GM10248 (cell line): Measurements from ENCODE around the gene DLG2.

Experiments
- CTCF ChIA-PET: fragments of 300-600 bp; sonication (Branson Sonifier 250); formaldehyde crosslinking; extraction: SDS; loops from one replicate; lab custom pipeline; 2021; ENCODE audit warnings: antibody characterized with exemption; lab: Yijun Ruan, JAX
- POLR2A ChIA-PET: fragments of 350-650 bp; sonication (Branson Sonifier 250); formaldehyde crosslinking; extraction: SDS; loops from one replicate; lab custom pipeline; 2020; ENCODE audit warnings: antibody characterized with exemption; lab: Yijun Ruan, JAX
- DNase-seq: peaks from one replicate; pipeline ENCODE4 v3.0.0; 2012; ENCODE audit errors: extremely low spot score
- TF ChIP-seq, protein P1 (sequence below): IDR thresholded peaks from 2 replicates; pipeline ENCODE4 v1.5.1; 2012; ENCODE audit warnings: mild to moderate bottlenecking, low read depth; ENCODE audit errors: extremely low read depth, missing control alignments, control extremely low read depth

The DLG2 gene

GRCh38 chr11:84157639-84158038 lies 1469.5 kb downstream of the DLG2 start:
- DNase-seq = no peak
- ChIA-PET POLR2A (no interaction called here), CTCF (no interaction called here)
- TF ChIP-seq, protein P1, sequence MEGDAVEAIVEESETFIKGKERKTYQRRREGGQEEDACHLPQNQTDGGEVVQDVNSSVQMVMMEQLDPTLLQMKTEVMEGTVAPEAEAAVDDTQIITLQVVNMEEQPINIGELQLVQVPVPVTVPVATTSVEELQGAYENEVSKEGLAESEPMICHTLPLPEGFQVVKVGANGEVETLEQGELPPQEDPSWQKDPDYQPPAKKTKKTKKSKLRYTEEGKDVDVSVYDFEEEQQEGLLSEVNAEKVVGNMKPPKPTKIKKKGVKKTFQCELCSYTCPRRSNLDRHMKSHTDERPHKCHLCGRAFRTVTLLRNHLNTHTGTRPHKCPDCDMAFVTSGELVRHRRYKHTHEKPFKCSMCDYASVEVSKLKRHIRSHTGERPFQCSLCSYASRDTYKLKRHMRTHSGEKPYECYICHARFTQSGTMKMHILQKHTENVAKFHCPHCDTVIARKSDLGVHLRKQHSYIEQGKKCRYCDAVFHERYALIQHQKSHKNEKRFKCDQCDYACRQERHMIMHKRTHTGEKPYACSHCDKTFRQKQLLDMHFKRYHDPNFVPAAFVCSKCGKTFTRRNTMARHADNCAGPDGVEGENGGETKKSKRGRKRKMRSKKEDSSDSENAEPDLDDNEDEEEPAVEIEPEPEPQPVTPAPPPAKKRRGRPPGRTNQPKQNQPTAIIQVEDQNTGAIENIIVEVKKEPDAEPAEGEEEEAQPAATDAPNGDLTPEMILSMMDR = no peak

GRCh38 chr11:84146826-84147225 lies 1480.3 kb downstream of the DLG2 start:
- TF ChIP-seq, protein P1 = no peak
- DNase-seq = no peak
- ChIA-PET CTCF (interaction anchor here (1.7 to 2.1 kb wide), 2 partner anchors 9 to 10 kb away, joined by 5 to 6 read pairs; no protein-coding TSS in a partner anchor), POLR2A (no interaction called here)

GRCh38 chr11:84145616-84146185 lies 1481.4 kb downstream of the DLG2 start:
- CTCF ChIA-PET = interaction anchor here (1.7 to 2.1 kb wide), 2 partner anchors 8 to 10 kb away, joined by 5 to 6 read pairs; no protein-coding TSS in a partner anchor
- POLR2A ChIA-PET = no interaction called here
- no peak for DNase-seq
- TF ChIP-seq, protein P1 = no peak

DNA sequence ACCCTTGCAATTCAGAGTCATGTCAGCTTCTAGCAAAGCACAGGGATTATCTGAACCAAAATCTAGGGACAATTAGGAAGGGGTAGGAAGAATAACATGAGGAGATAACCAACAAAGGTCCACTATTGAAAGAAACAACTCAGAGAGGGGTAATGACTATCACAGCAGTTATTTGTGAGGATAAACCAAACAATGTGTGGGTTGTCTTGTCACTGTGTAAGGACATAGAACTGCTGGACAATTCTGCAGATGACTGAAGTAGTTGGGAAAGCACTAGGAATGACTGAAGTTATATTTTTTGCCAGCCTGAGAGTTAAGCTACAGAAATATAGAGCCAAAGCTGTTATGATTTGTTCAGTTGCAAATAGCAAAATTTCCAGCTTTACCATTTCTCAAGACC lies 1482.6 kb downstream of the DLG2 start:
- DNase-seq = no peak
- ChIA-PET POLR2A (no interaction called here), CTCF (interaction anchor here (1.0 kb wide), 1 partner anchor 11 kb away, joined by 3 read pairs; no protein-coding TSS in a partner anchor)
- TF ChIP-seq, protein P1 = no peak

GRCh38 chr11:84142411-84142810 lies 1484.7 kb downstream of the DLG2 start:
- CTCF ChIA-PET = interaction anchor here (1.2 kb wide), 1 partner anchor 16 kb away, joined by 3 read pairs; no protein-coding TSS in a partner anchor
- TF ChIP-seq, protein P1 = no peak
- no peak for DNase-seq
- POLR2A ChIA-PET = no interaction called here

DNA sequence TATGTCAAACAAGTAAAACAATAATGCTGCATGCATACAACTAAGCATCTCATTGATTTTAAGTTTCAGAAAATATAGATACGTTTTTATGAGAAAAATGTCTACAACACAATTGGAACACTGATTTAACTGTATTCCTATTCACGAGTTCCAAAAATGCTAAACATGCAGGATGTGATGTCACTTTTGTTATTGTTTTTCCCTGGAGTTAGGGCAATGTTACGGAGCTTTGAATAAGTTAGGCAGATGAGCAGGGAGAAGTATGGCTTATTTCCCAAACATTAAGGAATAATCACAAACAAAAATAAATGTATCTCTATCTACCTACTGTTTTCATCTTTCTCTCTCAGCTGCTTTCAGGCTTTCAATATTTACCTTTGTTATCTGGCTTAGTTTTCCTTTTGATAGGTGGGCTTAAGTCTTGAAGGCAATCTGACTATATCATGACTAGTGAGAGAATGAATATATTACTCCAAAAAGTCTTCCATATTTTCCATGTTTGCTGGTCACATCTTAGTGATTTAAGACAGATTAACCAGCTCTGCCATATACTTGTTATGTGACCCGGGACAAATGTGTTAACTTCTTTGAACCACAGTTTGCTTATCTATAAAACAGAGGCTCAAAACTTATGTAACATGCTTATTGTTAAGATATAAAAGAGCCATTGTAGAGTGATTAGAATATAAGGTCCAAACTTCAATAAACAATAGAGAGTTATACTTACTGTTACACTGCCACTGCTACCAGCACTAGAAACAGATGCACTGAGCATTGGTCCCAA lies 1486.6 kb downstream of the DLG2 start:
- POLR2A ChIA-PET = no interaction called here
- TF ChIP-seq, protein P1 = no peak
- DNase-seq = no peak
- CTCF ChIA-PET = no interaction called here
